Keratinocyte (primary cell): Measurements from ENCODE around the gene PCBD1.

Experiments used
- CTCF ChIP-seq, 3 experiments: IDR thresholded peaks in 1 of 3; conservative IDR thresholded peaks in 1 of 3; optimal IDR thresholded peaks in 1 of 3; 2 replicates in 2 of 3; 3 replicates in 1 of 3; pipeline versions ENCODE3 to v1.5.1; 2011; ENCODE audit warnings: low read length in 3 of 3, mild to moderate bottlenecking in 3 of 3, moderate library complexity in 2 of 3, control low read depth in 1 of 3, inconsistent platforms in 1 of 3; ENCODE audit not compliant: insufficient read depth in 2 of 3; ENCODE audit errors: extremely low read depth in 1 of 3
- EZH2 ChIP-seq: IDR thresholded peaks from one replicate; pipeline ENCODE4 v1.6.1; 2012; ENCODE audit warnings: inconsistent platforms, mild to moderate bottlenecking, low read length, moderate library complexity

GRCh38 chr10:70905071-70906021, 17.0 kb upstream of the PCBD1 start:
- TF ChIP-seq CTCF (optimal IDR thresholded peaks at IDR 0.05 in 1 of 3, IDR thresholded peaks at IDR 0.05 in 1 of 3, conservative IDR thresholded peaks at IDR 0.05 in 1 of 3; ENCODE audit: extremely low read depth in 1 of 3, insufficient read depth in 2 of 3, low read length in 3 of 3), result no peak
- TF ChIP-seq EZH2, result no peak
